Kidney capillary endothelial cell (primary cell): ENCODE measurements around the gene PCDHA9.
"Not testable (repeated sequence)": the region's sequence is repeated elsewhere in the genome, so short reads cannot be mapped to it uniquely, and the experiment has no call there.

Source experiments
- DNase-seq: peaks from one replicate; pipeline ENCODE4 v3.0.0-alpha.2; 2018; ENCODE audit warnings: low spot score

The PCDHA9 gene

GRCh38 chr5:140834439-140835008 lies 13.7 kb upstream of the PCDHA9 start:
- DNase-seq = not testable (repeated sequence)

GRCh38 chr5:140835622-140836510 lies 12.3 kb upstream of the PCDHA9 start:
- no peak for DNase-seq

GRCh38 chr5:140840978-140841962 lies 6.9 kb upstream of the PCDHA9 start, which contains the start of gene PCDHA8:
PCDHA8 (plus strand) TSS chr5:140841187; CDS start chr5:140841322, 135 bp downstream.
- no peak for DNase-seq

GRCh38 chr5:140842798-140843733 lies 5.1 kb upstream of the PCDHA9 start:
- DNase-seq = no peak

- not testable (repeated sequence) for DNase-seq
These were observed 1.9 kb downstream of the PCDHA9 start for GRCh38 chr5:140849831-140850634.

- no peak for DNase-seq
These were observed 7.8 kb downstream of the PCDHA9 start, which contains the start of gene PCDHA10 for GRCh38 chr5:140855772-140856674. PCDHA10 (plus strand) TSS chr5:140855897; CDS start chr5:140856049, 152 bp downstream.

- no peak for DNase-seq
These were observed 9.2 kb downstream of the PCDHA9 start for GRCh38 chr5:140857177-140857986.

GRCh38 chr5:140857987-140858240 lies 9.7 kb downstream of the PCDHA9 start:
- no peak for DNase-seq

GRCh38 chr5:140862441-140863295 lies 14.5 kb downstream of the PCDHA9 start:
- DNase-seq = no peak

- DNase-seq = no peak
These were observed 20.8 kb downstream of the PCDHA9 start, which contains the start of gene PCDHA11 for GRCh38 chr5:140868721-140869554. PCDHA11 (plus strand) TSS chr5:140868957; CDS start chr5:140869104, 147 bp downstream.

- DNase-seq = no peak
These were observed 21.3 kb downstream of the PCDHA9 start for GRCh38 chr5:140869555-140869886.

GRCh38 chr5:140870221-140871201 lies 22.3 kb downstream of the PCDHA9 start:
- no peak for DNase-seq

- no peak for DNase-seq
These were observed 27.2 kb downstream of the PCDHA9 start, which contains the start of gene PCDHA12 for GRCh38 chr5:140875085-140876065. PCDHA12 (plus strand) TSS chr5:140875308; CDS start chr5:140875473, 165 bp downstream.
